ENCODE data around the gene MYH11.

The MYH11 gene

GRCh38 chr16:15779664-15780351 lies 77.0 kb downstream of the MYH11 start:
- DNase-seq (ENCODE audit: low read depth in 1 of 2, low spot score in 1 of 2): no peak

- no peak for DNase-seq (ENCODE audit: low read depth in 1 of 2, low spot score in 1 of 2)
Measured at GRCh38 chr16:15778999-15779614, 77.7 kb downstream of the MYH11 start.

- no peak for DNase-seq (ENCODE audit: low read depth in 1 of 2, low spot score in 1 of 2)
Measured at GRCh38 chr16:15778204-15778743, 78.6 kb downstream of the MYH11 start.

DNA sequence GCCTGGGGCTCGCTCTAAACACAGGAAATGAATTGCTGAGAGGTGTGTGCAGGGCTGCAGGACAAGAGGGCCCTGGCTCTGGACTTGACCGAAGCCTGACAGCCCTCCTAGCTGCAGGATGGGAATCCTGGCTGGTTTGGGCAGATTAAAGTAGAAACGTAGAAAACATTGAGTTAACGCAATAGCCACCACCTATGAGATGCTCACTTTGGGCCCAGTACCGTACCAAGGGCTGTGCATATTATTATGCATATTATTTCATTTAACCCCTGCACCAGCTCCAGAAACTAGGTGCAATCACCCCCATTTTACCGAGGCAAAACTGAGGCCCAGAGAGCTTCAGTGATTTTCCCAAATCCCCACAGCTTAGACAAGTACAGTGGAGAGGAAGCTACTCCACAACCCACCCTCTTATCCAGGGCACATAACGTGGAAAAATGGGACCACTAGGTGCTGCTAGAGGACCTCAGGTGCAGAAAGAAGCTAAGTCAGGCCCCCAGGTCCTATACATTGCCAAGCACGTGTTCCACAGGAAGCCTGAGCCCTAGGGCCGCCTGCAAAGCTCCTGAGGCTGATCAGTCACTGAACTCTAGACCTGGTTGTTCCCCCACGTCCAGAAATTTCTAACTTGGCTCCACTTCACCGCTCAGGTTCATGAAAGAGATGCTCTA lies 79.2 kb downstream of the MYH11 start:
- no peak for DNase-seq (ENCODE audit: low read depth in 1 of 2, low spot score in 1 of 2)

DNA sequence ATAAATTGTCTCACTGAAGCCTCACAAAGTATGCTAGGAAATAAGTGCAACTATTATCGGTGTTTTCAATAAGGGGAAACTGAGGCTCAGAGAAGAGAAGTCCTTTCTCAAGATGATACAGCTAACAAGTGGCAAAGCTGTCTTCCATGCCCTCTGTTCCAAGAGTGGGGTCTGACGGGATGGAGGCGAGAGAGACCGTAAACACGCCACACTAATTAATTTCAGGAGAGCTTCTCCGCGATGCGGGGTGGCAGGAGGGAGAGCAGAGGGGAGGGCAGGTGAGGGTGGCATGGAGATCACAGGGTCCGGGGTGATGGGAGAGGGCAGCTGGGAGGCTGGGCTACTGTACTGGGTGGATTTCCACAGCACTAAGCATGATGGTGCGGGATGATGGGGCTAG lies 80.3 kb downstream of the MYH11 start:
- no peak for DNase-seq (ENCODE audit: low read depth in 1 of 2, low spot score in 1 of 2)

- no peak for DNase-seq (ENCODE audit: low read depth in 1 of 2, low spot score in 1 of 2)
Measured at GRCh38 chr16:15775663-15776304, 81.0 kb downstream of the MYH11 start.

GRCh38 chr16:15775209-15775608 lies 81.6 kb downstream of the MYH11 start:
- DNase-seq (ENCODE audit: low read depth in 1 of 2, low spot score in 1 of 2): no peak

DNA sequence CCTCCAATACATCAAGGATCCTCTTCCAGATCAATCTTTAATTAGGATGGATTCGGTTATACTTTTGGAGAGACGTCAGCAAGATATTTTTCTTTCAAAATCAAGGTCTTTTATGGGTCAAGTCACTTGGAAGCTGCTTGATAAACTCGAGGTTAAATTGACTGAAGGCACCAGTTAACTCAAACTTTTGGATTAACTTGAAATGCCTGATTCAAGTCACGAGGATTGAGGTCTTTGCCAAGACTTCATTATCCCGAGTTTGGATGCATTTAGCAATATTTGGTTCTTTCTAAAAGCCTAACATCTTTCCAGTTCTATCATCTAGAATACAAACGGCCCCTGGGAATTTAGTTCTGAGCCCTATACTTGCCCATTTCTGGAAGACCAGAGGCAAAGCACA lies 82.9 kb downstream of the MYH11 start:
- DNase-seq (ENCODE audit: low read depth in 1 of 2, low spot score in 1 of 2): no peak

- DNase-seq (ENCODE audit: low read depth in 1 of 2, low spot score in 1 of 2): no peak
Measured at GRCh38 chr16:15772579-15773293, 84.1 kb downstream of the MYH11 start.

DNA sequence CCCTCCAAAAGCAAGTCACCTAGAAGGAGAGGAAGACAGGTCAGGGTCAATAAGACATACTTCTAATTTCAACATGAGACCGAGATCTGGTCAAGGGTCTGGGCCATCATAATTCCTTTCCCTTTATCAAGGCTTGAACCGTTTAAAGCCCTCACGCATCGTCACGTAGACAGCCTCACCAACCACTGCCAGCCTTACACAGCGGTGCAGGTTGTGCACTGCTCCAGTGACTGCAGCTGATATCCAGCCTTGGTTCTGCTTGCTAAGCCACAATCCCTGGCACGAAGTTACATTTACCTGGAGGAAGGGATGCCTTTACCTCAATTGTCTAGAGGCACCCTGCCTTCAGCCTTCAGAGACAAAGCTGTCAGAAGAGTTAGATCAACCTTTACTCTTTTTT lies 85.1 kb downstream of the MYH11 start:
- no peak for DNase-seq (ENCODE audit: low read depth in 1 of 2, low spot score in 1 of 2)

DNA sequence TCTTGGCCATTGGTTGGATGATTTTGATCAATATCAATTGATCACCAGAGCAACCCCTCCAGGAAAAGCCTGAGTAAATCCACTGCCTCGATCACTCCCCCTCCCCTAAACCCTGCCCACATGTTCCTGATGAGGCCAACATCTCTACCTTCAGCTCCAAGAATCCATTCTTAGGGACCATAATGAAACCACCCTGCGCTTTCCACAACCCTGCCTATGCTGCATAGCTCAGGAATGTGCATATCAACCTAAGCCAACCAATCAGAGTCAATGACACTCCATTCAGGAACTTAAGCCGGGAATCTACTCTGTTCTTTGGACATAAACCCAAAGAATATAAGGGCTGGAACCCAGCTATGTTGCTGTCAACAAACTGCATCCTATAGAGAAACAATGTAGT lies 86.3 kb downstream of the MYH11 start:
- DNase-seq (ENCODE audit: low read depth in 1 of 2, low spot score in 1 of 2): no peak

- DNase-seq (ENCODE audit: low read depth in 1 of 2, low spot score in 1 of 2): no peak
Measured at GRCh38 chr16:15770107-15770506, 86.7 kb downstream of the MYH11 start.

GRCh38 chr16:15769239-15769638 lies 87.6 kb downstream of the MYH11 start:
- no peak for DNase-seq (ENCODE audit: low read depth in 1 of 2, low spot score in 1 of 2)

- DNase-seq (ENCODE audit: low read depth in 1 of 2, low spot score in 1 of 2): no peak
Measured at GRCh38 chr16:15768201-15768600, 88.6 kb downstream of the MYH11 start.

DNA sequence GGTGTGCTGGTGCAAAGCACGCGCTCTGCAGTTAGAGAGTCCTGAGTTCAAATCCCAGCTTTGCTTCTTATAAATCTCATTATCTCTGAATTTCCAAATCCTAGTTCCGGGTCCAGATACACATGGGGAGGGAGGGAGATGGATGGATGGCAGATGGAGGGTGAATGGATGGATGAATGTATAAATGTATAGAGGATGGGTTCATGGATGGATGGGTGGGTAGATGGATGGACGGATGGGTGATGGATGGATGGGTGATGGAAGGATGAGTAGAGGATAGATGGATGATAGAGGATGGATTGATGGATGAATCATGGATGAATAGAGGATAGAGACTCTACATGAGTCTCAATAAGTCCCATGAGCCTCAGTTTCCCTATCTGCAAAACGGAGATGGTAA lies 89.9 kb downstream of the MYH11 start:
- DNase-seq (ENCODE audit: low read depth in 1 of 2, low spot score in 1 of 2): no peak

GRCh38 chr16:15765880-15766279 lies 90.9 kb downstream of the MYH11 start:
- DNase-seq (ENCODE audit: low read depth in 1 of 2, low spot score in 1 of 2): no peak

- no peak for DNase-seq (ENCODE audit: low read depth in 1 of 2, low spot score in 1 of 2)
Measured at GRCh38 chr16:15765116-15765515, 91.7 kb downstream of the MYH11 start.

- no peak for DNase-seq (ENCODE audit: low read depth in 1 of 2, low spot score in 1 of 2)
Measured at GRCh38 chr16:15764112-15764511, 92.7 kb downstream of the MYH11 start.

DNA sequence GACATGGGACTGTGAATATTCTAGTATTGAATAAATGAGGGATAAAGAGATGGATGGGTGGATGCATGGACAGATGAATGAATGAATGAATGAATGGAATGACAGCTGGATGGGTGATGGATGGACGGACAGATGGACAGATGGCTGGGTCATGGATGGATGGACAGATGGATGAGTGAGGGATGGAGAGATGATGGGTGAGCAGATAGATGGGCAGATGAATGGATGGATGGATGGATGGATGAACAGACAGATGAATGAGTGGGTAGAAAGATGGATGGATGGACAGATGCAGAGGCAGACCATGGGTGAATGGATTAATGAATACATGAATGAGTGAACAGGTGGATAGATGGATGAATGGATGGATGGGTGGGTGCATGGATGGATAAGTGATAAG lies 96.7 kb downstream of the MYH11 start:
- DNase-seq (ENCODE audit: low read depth in 1 of 2, low spot score in 1 of 2): no peak

- DNase-seq (ENCODE audit: low read depth in 1 of 2, low spot score in 1 of 2): no peak
Measured at GRCh38 chr16:15759070-15759469, 97.8 kb downstream of the MYH11 start.

DNA sequence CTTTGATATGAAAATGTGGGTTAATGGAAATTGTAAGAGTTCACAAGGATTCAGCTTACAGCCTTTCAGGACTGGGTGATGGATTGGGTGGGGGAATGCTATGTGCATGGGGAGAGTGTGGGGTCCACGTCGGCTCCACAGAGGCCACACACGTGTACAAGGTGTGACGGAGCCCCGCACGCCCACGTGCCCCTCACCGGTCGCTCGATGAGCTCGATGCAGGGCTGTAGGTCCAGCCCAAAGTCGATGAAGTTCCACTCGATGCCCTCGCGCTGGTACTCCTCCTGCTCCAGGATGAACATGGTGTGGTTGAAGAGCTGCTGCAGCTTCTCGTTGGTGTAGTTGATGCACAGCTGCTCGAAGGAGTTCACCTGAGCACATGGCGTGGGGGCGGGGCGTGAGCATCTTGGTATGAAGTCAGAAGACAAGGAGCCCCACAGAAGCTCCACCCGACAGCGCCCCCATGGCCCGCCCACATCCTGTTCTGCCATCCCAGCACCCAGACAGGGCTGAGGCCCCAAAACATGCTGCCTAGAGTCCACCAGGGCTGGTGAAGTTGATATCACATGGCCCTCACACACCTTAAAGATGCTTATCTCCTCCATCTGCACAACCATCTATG lies 99.1 kb downstream of the MYH11 start:
- no peak for DNase-seq (ENCODE audit: low read depth in 1 of 2, low spot score in 1 of 2)

All from activated T-helper 1 cell treated with anti-CD3 and anti-CD28 coated beads, Interleukin-2, amount 50 U/mL, for 16 hours (primary cell).